ENCODE results near the gene S100A10. TPM values are rescaled to one million over a fixed set of nuclear protein-coding genes. Genes with fewer than 3 reads are reported as not detected.

Gene S100A10
- total and polyA plus RNA-seq, 4 donors: 7.0 to 99.5 (median 35.4) TPM

GRCh38 chr1:152029929-152030211 lies 36.2 kb upstream of the S100A10 start:
- Histone ChIP-seq H3K9ac (ENCODE audit: low read depth in 1 of 2, low read length in 2 of 2) (no peak overlapping the region), H3K9me3 (ENCODE audit: control insufficient read depth in 4 of 4, low read length in 3 of 4) (no peaks in the 10 kb centered on the region), H3K4me3 (ENCODE audit: low read depth in 1 of 3, low read length in 3 of 3) (no peak overlapping the region), H3K27ac (ENCODE audit: low read depth in 1 of 2, low read length in 2 of 2) (no peak overlapping the region), H3K36me3 (ENCODE audit: control insufficient read depth in 4 of 4, insufficient read depth in 3 of 4, low read depth in 1 of 4, low read length in 3 of 4) (peaks cover 0 to 3% (median 0%) of the 10 kb centered on the region in 4 donors), H3K4me1 (ENCODE audit: control insufficient read depth in 4 of 4, insufficient read depth in 4 of 4, low read length in 3 of 4) (peaks cover 0 to 6% (median 0%) of the 10 kb centered on the region in 4 donors), H3K27me3 (ENCODE audit: control insufficient read depth in 4 of 4, insufficient read depth in 4 of 4, low read length in 3 of 4) (no peaks in the 10 kb centered on the region)
- TF ChIP-seq EGR1 (IDR thresholded peaks at IDR 0.05; ENCODE audit: low read depth in 2 of 2) (no peak), NR2F2 (IDR thresholded peaks at IDR 0.05) (no peak), RXRA (IDR thresholded peaks at IDR 0.05) (no peak), HNF4G (IDR thresholded peaks at IDR 0.05) (no peak)
- WGBS: 92% methylated on average over 4 of the region's 4 CpGs
- no peak for DNase-seq (ENCODE audit: low spot score)

GRCh38 chr1:152029144-152029928 lies 35.7 kb upstream of the S100A10 start:
- Histone ChIP-seq H3K9me3 (ENCODE audit: control insufficient read depth in 4 of 4, low read length in 3 of 4) (no peaks in the 10 kb centered on the region), H3K4me1 (ENCODE audit: control insufficient read depth in 4 of 4, insufficient read depth in 4 of 4, low read length in 3 of 4) (peaks cover 0 to 4% (median 0%) of the 10 kb centered on the region in 4 donors), H3K4me3 (ENCODE audit: low read depth in 1 of 3, low read length in 3 of 3) (no peak overlapping the region), H3K27me3 (ENCODE audit: control insufficient read depth in 4 of 4, insufficient read depth in 4 of 4, low read length in 3 of 4) (no peaks in the 10 kb centered on the region), H3K27ac (ENCODE audit: low read depth in 1 of 2, low read length in 2 of 2) (no peak overlapping the region), H3K9ac (ENCODE audit: low read depth in 1 of 2, low read length in 2 of 2) (no peak overlapping the region), H3K36me3 (ENCODE audit: control insufficient read depth in 4 of 4, insufficient read depth in 3 of 4, low read depth in 1 of 4, low read length in 3 of 4) (peaks cover 0 to 3% (median 0%) of the 10 kb centered on the region in 4 donors)
- no peak for DNase-seq (ENCODE audit: low spot score)
- WGBS: 86% methylated on average over 8 of the region's 8 CpGs
- no peak for TF ChIP-seq FOXA1 (IDR thresholded peaks at IDR 0.05)
- TF ChIP-seq MAX (IDR thresholded peaks at IDR 0.05): no peak
- no peak for TF ChIP-seq EGR1 (IDR thresholded peaks at IDR 0.05; ENCODE audit: low read depth in 2 of 2)
- no peak for TF ChIP-seq NR2F2 (IDR thresholded peaks at IDR 0.05)
- no peak for TF ChIP-seq ATF3 (IDR thresholded peaks at IDR 0.05)
- TF ChIP-seq ZBTB33 (IDR thresholded peaks at IDR 0.05): no peak
- no peak for TF ChIP-seq RAD21 (IDR thresholded peaks at IDR 0.05)
- TF ChIP-seq FOXA2 (IDR thresholded peaks at IDR 0.05): no peak
- TF ChIP-seq CTCF (IDR thresholded peaks at IDR 0.05; ENCODE audit: low read depth, low read length, missing input control): no peak
- no peak for TF ChIP-seq HNF4G (IDR thresholded peaks at IDR 0.05)
- TF ChIP-seq HNF4A (conservative IDR thresholded peaks at IDR 0.05): no peak

GRCh38 chr1:152026895-152027294 lies 33.2 kb upstream of the S100A10 start:
- H3K4me3 ChIP-seq (ENCODE audit: low read depth in 1 of 3, low read length in 3 of 3): no peak overlapping the region
- 57% methylated on average over 3 of the region's 3 CpGs for WGBS
- H3K9ac ChIP-seq (ENCODE audit: low read depth in 1 of 2, low read length in 2 of 2): no peak overlapping the region
- H3K27ac ChIP-seq (ENCODE audit: low read depth in 1 of 2, low read length in 2 of 2): no peak overlapping the region
- no peaks in the 10 kb centered on the region for H3K27me3 ChIP-seq (ENCODE audit: control insufficient read depth in 4 of 4, insufficient read depth in 4 of 4, low read length in 3 of 4)
- H3K9me3 ChIP-seq (ENCODE audit: control insufficient read depth in 4 of 4, low read length in 3 of 4): no peaks in the 10 kb centered on the region
- H3K36me3 ChIP-seq (ENCODE audit: control insufficient read depth in 4 of 4, insufficient read depth in 3 of 4, low read depth in 1 of 4, low read length in 3 of 4): no peaks in the 10 kb centered on the region
- DNase-seq (ENCODE audit: low spot score): no peak
- no peaks in the 10 kb centered on the region for H3K4me1 ChIP-seq (ENCODE audit: control insufficient read depth in 4 of 4, insufficient read depth in 4 of 4, low read length in 3 of 4)
- TF ChIP-seq NR2F2 (IDR thresholded peaks at IDR 0.05) (no peak), FOXA1 (IDR thresholded peaks at IDR 0.05) (no peak), YY1 (IDR thresholded peaks at IDR 0.05) (no peak), JUND (IDR thresholded peaks at IDR 0.05) (no peak), RAD21 (IDR thresholded peaks at IDR 0.05) (no peak), ATF3 (IDR thresholded peaks at IDR 0.05) (no peak), HNF4A (conservative IDR thresholded peaks at IDR 0.05) (no peak), ZBTB33 (IDR thresholded peaks at IDR 0.05) (no peak), EGR1 (IDR thresholded peaks at IDR 0.05; ENCODE audit: low read depth in 2 of 2) (no peak), REST (IDR thresholded peaks at IDR 0.05) (no peak), TAF1 (conservative IDR thresholded peaks at IDR 0.05) (no peak), RXRA (IDR thresholded peaks at IDR 0.05) (no peak)
